Hepatic stellate cell (primary cell): ENCODE data around the gene KISS1.

Experiments
- DNase-seq: peaks from one replicate; pipeline ENCODE4 v3.0.0; 2011; ENCODE audit warnings: low spot score

KISS1 gene

DNA sequence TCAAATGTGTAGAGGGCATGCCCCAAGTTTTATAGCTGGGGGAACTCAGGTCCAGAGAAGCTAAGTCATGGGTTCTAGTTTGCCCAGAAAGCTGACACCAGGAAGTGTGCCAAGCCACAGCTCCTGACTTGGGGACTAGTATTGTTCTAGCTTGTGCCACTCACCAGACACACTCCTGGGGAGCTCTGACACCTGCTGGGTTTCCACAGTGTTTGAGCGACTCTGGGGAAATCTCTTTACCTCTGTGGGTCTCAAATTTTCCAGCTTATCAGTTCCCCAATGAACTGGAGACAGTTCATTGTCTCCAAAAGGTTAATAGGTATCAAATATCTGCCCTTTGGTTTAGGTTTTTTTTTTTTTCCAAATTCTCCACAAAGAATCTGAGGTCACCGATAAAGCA lies 4.2 kb downstream of the KISS1 start:
- no peak for DNase-seq

DNA sequence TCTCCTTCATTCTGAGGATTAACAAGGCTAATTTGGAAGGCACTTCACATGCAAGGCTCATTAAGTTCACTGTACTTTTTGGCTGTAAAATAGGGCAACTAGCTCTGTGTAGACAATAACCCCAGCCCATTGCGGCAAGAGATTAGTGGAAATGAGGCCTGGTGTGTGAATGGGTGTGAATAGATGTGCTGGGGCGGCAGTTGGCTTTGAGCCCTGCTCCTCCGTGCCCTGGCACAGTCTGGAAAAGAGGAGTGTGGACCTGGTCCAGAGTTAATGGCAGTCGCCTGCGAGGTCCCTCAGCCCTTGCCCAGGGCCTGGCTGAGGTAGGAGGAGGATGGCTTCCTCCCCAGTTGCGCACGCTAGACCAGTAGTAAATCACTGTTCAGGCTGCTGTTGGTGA lies 4.8 kb downstream of the KISS1 start:
- DNase-seq: no peak

DNA sequence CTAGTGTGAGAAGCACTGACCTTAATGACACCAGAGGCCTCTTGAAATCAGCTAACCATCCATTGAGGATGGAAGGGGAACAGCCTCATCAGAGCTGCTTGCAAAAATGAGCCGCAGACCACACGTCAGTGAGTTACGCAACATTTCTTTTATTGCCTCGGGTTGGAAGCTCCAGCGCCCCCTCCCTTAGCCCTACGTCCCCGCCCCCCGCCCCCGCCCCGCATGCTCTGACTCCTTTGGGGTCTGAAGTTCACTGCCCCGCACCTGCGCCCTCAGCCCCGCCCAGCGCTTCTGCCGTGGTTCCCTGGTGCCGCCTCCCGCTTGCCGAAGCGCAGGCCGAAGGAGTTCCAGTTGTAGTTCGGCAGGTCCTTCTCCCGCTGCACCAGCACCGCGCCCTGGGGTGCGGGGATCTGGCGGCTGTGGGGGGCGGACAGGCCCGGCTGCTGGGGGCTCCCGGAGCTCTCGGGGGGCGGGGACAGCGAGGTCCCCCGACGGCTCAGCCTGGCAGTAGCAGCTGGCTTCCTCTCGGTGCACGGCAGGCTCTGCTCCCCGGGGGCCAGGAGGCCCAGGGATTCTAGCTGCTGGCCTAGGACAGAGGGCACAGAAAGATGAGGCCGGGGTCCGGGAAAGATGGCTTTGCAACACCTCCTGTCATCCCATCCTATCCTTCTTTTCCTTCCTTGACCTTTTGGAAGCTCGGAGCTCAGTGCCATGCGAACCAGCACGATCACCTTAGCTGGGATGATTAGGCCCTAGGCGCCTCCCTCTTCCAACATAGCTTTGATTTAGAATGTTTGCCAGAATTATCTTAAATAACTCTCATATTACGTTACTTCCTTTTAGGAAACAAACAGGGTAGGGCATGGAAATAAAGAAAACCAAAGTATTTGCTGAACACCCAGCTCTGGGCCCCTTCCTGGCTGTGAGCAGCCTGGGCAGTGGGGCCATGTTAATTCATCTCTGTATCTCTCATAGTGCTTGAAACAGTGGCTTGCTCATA lies 5.8 kb downstream of the KISS1 start:
- peak; percentile 40 for DNase-seq

DNA sequence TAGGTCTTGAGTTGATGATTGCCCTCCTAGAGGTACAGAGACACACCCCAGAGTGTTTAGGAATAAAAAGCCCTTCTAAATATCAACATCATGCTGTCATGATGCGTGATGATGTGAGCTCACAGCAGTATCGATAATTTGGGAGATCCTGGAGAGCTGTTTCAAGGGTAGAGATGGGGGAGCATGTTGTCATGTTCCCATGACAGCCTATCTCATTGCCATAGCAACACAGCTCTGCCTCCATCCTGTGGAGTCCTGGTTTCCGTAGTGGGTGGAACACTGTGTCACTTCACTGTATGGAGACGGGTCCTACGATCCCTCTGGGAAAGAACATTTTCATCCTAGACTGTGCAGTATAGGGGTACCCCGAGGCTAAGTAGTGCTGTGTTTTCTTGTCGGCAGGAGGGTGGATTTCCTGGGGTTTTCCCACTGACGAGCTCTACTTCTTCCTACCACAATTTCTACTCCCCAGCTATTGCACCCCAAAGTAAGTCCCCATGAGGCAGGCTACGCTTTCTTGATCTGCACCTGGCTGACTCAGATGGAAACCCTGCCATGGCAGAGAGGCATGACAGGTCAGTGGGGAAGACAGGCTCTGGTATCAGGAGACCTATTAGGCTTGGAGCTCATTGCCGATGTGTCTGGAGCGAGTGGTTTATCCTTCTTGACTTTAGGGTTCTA lies 7.2 kb downstream of the KISS1 start:
- DNase-seq: no peak

DNA sequence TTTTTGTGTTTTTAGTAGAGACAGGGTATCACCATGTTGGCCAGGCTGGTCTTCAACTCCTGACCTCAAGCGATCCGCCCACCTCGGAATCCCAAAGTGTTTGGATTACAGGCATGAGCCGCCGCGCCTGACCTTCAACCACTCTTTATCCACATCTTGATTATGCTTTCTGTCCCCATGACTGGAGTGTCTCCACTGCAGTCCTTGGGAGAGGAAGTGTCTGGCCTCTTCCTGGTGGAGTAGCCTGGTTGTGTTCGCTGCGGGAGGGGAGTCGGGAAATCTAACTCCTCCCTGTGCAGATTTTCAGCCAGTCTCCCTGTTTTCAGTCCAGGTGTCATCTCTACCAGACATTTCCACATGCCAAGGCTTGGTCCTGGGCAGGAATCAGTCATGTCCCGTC lies 9.7 kb downstream of the KISS1 start:
- no peak for DNase-seq

DNA sequence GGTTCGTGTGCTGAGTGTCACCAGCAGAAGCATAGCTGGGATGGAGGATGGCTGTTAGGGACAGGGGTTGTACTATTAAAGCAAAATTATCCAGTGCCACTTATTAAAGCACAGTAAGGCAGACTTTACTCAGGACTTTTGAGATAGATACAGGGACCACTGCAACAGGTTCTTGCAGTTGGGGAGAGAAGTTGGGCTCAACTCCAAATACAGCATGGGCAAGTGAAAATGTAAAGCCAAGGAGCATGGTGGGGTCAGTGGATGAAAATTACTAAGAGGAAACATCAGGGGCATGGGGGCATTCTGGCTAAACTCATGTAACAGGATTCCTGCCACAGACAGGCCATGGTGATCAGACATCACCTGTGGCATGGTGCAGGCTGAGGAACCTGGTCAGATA lies 15.2 kb downstream of the KISS1 start:
- DNase-seq: no peak

DNA sequence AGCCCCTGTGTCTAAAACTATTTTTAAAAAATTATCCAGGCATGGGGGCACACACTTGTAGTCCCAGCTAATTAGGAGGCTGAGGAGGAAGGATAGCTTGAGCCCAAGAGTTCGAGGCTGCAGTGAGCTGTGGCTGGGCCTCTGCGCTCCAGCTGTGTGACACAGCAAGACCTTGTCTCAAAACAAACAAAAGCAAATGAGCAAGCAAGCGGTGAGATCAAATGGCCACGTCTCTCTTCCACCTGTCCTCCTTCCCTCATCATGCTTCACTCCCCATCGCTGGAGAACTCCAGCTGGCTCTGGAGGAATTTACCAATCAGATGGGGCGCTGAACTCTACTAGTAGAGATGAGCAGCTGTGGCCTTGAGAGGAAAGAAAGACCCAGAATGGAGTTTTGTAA lies 16.2 kb downstream of the KISS1 start:
- no peak for DNase-seq

DNA sequence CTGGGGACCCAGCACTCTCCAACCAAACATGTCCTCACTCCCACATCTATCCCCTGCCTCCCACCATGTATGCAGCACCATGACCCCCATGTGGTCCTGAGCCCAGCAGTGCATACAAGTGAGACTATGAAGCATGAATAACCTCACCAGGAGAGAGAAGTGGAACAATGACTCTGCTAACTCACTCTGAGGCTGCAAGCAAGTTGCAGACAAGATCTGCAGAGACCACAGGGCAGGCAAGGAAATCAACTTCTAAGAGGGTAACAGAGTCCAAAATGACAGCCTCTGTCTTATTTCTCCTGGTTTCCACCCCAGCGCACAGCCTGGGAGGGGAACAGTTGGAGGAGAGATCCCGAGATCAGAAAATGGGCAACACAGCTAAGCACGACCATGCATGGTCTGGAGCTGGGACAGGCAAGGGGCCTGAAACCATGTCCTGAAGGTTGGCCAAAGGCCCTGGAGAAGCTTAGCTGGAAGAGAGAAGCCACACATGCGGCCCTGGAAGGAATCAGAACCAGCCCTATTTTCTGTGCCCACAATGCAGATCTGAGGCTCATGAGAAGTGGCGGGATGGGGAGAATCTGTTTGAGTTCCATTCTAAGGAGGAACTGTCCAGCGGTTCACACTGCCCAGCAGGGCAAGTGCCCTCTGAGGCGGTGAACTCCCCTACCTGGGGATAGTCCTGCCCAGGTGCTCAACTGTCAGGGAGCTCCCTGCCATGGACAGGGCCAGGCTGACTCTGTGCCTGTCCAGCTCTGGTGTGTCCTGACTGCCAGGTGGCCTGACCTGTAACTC lies 17.6 kb downstream of the KISS1 start:
- no peak for DNase-seq

DNA sequence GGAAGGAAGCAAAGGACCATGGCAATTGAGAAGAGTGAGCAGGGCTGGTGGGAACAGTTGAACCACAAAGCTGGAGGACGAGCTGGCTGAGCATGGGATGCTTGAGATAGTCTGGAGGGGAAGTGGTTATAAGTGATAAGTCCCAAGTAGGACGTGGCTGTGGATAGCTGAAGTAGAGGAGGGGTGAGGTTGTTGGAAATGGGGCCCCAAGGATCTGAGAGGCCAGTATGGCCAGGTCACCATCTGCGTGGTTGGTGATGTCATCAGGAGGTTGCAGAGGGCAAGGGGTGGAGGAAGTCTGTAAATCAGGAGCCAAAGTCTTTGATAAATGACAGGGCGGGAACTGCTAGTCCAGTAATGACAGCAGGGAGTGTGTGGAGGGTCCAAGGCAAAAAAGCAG lies 19.2 kb downstream of the KISS1 start:
- DNase-seq: no peak

DNA sequence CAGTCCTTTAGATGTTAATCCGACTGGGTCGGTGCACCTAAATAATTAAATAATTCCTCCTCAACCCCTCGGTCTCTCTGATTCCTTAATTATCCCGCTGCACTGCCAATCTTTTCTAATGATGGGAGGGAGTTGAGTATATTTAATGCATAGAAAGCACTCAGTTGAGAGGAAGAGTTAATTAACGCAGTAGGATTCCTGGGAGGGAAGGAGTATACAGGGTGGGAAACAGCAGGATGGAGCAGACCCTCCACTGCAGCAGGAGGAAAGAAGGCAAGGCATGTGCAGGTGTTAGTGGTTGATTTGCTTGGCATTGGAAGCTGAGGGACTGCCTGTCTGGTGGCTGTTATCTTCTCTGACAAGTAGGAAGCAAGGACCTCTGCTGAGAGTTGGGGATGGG lies 20.2 kb downstream of the KISS1 start:
- DNase-seq: no peak

DNA sequence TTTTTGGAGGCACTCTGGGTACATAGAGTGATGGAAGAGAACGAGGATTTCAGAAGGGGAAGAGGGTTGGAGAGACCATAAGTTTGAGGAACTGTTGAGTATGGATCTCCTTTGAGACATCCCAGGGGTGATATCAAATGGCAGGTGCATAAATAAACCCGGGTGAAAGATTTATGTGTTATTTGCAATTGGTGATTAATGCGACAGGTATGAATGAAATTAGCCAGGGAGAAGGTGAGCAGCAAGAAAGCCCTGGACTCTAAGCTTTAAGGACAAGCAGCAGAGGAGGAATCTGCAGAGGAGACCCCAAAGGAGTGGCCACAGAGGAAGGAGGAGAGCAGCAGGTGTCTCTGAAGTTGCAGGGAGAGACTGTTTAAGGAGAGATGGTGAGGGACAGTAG lies 21.3 kb downstream of the KISS1 start:
- no peak for DNase-seq

DNA sequence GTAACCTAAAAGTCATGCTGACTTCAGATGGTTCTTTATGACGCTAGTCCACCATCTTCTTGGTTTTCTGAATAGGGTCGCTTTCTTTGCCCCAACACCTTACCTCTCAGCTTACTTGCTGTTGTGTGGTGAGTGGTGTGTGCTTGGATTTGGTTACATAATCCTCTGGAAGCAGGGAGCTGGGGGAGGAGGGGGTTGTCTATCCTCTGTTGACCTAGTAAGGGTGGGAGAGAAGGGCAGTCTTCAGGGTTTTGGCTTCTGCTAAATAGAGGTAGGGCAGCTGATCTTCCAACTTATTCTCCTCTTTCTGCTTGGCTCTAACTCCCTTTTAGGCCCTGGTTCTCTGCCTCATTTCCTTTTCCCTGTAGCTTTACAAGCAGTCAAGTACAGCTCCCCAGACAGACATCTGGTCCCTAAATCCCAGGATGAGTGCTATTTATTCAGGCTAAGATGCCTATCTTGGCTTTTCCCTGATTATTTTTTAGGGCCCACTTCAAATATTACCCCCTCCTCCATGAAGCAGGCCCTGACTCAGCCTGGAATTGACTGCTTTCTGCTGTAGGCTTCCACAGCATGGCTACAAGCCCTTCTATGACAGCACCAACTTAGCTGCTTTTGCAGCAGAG lies 23.8 kb downstream of the KISS1 start:
- DNase-seq: no peak

DNA sequence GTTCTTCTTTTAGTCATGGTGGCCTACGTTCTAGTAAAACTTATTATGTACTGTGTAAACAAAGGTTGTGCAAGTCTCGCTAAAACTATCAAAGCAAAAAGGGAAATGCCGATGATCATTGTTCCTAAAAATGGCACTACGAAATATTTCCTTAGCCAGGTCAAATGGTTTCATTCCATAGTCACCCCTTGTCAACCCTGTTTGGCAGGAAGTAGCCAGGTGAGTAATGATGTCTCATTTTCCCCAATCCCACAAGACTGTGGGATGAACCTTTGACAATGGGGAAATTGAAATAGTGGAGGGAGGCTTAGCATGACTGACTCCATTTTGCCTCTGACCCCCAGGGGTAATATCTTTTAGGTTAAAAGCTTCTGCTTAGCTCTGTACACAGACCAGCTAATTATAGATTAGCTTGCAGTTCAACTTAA lies 24.5 kb downstream of the KISS1 start:
- no peak for DNase-seq

DNA sequence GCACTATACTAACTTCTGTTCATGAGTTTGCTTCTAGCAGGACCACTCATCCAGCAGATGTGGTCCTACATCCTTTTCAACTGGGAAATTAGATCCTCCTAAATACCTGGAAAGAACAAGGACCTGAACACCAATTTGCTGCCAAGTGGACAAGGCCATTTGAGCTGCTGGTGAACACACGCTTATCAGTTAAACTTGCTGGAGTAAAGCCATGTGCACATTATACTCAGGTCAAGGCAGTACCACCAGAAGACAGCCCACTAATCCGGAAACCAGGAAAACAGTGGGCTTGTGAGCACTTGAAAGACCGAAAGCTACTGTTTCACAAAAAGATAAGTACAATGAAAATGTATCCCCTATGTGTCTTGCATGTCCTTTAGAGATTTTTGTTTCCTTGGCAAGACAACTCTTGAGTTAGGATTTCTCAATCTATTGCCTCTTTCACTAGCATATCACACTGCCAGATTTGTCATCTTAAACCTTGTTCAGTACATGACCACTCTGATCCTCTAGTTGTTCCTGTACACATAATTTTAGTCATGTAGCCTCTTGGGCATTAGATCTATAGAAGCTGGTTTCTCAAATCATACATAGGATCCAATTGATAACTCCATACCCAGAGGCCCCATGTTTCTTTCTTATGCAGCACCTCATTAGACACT lies 25.7 kb downstream of the KISS1 start:
- DNase-seq: no peak

DNA sequence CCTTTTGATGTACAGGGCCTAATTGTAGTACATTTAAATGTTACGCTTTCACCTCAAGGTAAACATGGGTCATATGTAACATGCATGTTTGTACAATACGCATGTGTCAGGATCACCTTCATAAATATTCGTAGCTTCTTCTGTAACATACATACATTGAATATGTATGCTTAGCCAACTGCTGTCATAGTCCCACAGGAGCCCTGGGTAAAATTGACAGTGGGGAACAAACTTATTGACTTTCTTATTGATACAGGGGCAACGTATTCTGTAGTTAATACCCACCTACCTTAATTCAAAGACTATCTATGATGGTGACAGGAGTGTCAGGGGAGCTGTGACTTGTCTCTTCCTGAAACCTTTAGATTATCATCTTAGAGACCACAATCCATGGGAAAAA lies 26.4 kb downstream of the KISS1 start:
- DNase-seq: no peak

DNA sequence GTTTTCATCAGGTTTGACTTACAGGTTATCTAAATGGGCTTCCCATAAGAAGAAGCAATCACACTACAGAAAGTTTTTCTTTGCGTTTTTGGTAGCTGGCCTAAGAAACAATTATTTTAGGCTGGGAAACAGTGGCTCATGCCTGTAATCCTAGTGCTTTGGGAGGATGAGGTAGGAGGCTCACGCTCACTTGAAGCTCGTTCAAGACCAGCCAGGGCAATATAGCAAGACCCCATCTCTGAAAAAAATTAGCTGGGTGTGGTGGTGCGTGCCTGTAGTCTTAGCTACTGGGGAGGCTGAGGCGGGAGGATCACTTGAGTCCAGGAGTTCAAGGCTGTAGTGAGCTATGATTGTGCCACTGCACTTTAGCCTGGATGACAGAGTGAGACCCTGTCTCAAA lies 28.6 kb downstream of the KISS1 start:
- no peak for DNase-seq

DNA sequence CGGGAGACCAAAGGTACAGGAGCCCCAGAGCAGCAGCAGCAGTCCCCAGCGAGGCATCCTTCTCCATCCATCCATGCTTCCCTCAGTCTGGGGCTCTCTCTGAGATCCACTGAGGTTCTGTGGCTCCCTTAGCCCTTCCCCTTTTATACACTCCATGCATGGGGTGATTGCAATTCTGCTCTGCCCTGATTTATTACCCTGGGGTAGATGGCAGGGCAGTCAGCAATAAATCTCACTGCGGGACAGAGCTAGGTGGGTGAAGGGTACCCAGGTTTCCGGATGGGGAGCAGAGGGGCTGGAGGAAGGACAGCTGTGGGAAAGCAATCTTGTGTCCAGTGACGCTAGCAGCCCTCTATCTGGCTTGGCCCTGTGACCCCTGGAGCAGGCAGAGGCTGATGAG lies 30.1 kb downstream of the KISS1 start, which contains the start of gene REN:
TSS of gene REN (minus strand) at position 119 of the 400 bp plus-strand sequence. CDS start at position 75, 44 bp downstream.
- no peak for DNase-seq

DNA sequence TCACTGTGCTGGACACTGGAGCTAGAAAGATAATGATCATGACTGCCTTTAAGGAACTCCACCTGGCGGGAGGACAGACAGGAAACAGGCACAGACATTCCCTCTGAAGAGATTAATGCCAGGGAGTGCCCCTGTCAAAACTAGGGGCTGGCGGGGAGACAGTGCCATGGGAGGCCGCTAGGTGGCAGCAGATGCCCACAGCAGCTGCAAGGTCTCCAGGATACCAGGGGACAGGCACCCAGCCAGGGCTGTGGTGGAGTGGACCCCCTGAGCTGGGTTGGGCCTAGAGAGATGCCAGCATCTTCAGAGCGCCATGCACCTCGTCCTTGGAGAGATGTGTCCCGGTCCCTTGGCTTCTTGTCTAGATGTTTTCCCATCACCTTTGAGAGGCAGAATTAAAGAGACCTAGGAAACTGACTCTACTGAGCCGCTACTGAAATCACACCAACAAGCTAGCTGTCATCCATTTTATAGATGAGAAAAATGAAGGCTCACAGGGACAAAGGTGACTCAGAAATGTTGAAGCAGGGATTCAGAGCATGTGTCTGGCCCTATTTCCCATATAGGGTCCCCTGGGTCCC lies 33.7 kb downstream of the KISS1 start:
- DNase-seq: peak; percentile 87

DNA sequence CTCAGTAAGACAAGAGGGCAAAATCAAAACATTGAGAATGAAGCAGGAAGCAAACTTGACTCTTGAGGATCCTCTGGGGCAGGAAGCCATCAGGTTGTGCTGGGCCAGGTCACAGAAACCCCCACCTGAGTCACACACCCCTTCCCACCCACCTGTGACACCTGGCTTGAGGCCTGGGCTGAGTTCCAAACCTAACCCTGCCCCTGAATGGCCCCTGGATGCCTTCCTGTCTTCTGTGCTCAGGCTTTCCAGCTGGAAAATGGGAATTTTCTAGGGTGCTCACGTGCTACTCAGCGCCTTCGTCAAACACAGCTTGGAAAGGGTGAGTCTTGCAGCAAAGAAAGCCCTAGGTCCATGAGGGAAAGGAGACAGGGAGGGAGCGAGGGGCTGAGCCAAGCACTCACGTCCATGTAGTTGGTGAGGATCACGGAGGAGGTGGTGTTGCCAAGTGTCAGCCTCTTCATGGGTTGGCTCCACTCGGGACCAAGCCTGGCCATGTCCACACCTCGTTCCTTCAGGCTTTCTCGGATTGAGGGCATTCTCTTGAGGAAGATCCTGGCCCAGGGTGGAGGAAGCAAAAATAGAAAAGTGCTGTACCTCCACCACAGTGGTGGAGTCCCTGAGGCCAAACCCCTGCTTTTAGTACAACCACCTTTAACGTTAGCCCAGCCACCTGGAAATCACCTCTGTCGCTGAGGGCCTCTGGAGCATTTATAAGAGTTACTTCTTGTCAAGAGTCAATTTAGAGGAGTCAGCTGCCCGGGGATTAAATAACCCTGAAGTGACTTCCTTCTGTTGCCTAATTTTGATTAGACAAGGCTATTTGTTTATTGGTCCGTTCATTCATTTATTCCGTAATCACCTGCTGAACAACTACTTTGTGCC lies 34.4 kb downstream of the KISS1 start:
- DNase-seq: no peak

DNA sequence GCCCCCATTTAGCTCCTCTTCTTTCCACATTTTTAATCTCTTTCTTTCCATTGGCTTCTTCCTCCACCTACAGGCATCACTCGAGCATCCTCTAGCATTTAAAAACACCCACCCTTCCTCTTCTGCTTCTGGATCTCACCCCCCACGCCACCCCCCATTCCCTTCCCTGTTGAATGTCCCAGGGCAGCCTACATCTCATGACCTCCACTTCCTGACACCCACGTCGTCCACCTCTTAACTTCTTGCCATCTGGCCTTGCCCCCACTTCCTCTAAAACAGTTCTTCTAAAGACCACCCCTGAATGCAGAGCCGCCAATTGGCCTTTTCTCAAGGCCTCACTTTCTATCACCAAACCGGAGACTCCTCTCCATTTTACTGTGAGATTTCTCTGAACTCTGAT lies 38.3 kb downstream of the KISS1 start:
- no peak for DNase-seq
